ENCODE measurements around the gene GIT1.
A peak's percentile ranks its signal among the peaks of the same experiment; 100 is the strongest.

The GIT1 gene

DNA sequence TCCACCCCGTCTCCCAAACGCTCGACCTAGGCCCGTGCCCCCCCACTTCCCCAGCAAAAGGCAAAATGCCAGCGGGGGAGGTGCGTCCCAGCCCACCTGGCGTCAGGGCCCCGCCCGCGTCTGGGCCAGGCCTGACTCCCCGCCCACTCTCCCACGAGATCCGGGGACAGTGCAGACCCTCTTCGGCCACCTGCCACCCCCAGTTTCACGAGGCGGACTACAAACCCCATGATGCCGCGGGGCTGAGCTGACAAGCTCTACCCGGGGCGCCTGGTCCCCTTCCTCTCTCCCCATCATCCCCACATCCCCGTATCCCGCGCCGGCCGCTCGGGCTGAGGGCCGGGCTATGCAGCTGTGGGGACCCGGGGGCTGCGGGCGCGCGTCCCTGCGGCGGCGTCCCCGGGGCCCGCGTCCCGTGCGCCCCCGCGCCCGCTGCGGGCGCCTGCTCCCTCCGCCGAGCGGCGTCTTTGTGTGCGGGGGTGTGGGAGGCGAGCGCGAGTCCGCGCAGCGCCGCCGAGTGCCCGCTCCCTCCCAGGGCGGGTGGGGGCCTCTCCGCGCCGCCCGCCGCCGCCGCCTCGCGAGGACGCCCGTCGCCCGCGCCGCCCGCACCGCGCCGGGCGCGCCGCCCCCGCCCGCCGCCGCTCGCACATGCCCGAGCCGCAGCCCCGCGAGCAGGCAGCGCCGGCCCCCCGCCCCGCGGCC, 3.6 kb upstream of the GIT1 start, which contains the start of gene ANKRD13B:
TSS of gene ANKRD13B (plus strand) at position 283 of the 702 bp plus-strand sequence. CDS start 490 bp downstream, outside the sequence.
- peak; percentile 38 for DNase-seq

DNA sequence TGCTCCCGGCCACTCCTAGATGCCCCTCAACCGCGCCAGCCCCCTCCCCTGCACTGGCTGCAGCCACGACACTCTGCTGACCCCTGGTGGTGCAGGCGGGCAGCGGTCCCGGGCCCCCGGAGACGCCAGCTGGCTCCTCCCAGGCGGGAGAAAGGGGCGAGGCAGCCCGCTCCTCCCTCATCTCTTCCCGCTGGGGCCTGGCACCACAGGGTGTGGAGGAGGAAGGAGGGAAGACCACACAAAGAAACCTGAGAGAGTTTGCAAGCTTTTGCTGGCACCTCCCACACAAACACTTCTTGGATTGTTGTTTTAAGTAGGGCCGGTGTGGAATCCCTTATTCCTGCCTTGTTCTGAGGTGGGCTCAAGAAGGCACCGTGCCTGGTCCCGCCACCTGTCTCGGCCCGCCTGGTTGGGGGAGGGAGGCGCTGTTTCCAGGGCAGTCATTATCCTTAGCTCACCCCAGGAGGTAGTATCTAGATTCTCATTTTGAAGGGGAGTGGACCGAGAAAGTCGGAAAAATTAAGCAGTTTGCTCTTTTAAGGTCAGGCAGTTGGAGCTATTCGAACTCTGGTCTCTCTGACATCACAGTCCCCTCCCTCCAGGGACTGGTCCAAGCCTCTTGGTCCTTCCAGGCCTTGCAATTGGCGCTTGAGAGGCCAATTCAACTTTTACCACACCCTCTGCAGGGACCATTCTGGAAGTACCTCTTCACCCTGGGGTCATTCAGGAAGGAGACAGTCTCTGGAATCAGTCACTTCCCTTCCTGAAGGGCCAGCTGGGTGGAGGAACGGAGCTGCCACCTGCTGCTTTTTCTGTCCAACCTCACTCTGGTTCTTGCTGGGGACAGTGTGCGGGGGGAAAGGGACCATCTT, 2.5 kb upstream of the GIT1 start:
- peak; percentile 70 for DNase-seq

DNA sequence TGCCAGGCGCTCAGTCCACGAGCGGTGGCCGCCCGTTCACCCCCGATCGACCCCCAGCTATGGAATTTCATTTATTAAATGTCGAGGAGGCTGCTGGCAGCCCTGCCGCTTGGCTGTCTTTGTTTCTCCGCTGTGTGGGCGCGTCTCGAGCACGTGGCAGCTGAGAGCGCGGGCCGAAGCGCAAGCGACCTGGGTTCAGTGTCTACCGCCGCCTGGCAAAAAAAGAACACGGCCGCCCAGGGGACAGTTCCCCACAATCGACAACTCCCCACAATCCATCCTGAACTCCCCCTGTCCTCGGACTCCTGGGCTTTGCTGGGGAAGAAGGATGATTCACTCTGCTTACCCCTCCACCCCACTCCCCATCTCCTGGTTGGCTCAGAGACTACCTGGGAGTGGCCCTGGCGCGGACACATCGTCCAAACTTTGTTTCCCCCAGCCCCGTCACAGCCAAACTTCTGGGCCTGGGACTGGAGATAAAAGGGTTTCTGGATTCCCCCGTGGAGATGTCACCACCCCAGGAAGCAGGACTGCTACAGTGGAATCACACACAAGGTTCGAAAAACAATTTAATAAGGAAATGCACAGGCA, 1.8 kb upstream of the GIT1 start:
- DNase-seq: no peak

- DNase-seq: no peak
Observed at GRCh38 chr17:29590411-29591145, 1.1 kb upstream of the GIT1 start.

DNA sequence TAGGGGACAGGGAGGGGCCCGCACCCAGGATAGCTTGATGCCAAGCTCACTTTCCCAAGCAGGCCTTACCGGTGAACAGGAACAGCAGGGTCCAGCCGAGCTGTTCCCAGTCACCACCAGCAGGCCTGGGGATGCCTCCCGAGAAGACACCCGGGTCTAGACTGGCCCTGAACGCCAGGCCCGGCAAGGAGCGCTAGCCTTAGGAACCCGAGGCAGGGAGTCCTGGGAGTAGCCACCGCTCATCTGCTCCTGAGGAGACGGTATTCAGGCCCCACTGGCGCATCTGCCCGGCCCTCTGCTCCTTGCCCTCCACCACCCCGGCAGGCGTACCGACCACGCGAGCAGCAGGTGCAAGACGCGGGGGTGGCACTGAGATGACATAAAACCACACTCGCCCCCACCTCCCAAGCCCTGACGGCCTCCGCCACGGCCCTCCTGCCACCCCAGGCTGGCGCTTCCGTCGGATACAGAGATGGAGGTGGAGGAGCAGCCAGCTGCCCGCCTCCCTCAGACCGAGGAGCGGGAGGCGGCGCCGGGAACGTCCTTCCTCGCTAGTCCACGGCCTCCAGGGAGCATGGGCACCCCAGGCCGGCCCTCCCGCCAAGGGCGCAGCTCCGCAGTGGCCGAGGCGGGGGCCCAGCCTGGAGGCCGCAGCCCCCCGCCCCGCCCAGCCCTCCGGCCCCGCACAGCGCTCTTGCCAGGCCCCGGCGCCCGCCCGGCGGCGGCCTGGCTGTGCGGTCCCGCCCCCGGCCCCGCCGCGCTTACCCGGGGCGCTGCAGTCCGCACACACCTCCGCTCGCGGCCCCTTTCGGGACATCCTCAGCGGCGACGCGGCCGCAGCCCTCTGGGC, 661 bp downstream of the GIT1 start:
- peak; percentile 56 for DNase-seq

DNA sequence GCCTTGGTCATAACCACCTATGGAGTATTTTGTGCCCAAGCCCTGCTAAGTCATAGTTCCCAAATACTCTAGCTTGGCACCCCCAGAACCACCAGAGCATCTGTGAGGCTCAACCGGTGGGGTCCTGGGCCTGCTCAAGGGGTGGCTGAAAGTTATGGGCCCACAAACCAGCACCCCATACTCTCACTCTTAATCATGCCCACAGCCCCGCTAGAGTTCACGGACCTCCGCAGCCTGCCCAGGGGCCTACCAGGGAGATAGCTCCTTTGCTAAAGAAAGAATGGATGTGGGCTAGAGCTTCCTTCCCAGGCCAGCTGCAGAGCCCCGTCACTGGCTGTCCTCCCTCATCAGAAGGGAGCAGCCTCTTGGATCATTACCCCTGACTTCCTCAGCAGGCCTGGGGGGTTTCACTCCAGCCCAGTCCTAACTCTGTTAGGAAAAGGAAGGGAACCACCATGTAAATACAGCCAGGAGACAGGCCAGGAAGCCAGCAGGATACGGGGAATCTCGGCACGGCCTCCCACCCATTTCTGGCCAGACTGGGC, 1.4 kb downstream of the GIT1 start:
- no peak for DNase-seq

DNA sequence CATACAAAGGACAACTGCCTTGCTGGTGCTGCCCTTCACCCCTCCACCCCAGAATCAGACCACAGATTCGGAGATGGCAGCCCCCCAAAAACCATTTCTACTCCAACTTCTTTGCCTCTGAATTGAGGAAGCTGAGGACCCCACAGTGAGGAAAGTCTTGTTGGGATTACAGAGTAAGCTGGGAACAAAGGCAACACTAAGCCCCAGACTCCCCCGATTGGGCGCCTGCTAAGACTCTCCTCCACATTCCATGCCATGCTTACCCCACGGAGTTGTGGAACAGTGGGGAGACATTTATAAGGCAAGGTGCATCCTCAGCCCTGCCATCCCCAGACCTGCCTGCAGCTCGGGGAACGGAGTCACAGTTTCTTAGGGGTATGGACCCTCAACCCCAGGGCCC, 1.9 kb downstream of the GIT1 start:
- no peak for DNase-seq

DNA sequence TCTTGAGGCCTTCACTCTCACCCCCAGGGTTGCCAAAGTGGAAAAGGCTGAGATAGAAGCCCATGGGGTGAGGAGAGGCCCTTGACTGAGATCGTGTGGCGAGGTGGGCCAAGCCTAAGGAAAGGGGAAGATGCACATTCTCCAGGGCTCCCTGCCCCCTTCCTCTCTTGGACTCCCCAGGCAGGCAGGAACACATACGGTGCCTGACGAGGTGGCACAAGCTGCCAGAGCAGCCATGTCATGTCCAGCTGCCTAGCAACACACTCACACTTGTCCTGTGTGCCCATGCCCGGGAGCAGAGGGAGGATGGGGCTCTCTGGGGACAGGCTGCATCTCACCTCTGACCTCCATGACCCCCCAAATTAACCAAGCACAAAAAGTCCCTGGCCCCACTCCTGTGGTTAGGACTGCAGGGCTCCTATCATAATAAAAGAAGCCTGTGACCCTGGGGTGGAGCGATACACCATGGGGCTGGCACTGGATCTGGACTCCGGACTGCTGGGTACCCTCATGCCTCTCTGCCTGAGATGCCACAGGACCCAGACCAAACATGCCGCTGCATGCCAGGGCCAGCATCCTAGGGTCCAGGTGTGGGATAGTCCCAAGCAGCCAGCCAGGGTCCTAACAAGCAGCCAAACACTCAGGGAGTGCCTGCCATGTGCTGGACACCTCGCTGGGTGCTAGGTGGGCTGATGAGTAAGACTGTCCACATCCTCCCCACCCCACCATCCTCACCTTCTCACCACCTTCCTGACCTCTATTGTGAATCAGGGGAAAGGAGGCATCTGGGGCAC, 2.6 kb downstream of the GIT1 start:
- peak; percentile 26 for DNase-seq

- DNase-seq: no peak
Observed at GRCh38 chr17:29585080-29585751, 4.2 kb downstream of the GIT1 start.

DNA sequence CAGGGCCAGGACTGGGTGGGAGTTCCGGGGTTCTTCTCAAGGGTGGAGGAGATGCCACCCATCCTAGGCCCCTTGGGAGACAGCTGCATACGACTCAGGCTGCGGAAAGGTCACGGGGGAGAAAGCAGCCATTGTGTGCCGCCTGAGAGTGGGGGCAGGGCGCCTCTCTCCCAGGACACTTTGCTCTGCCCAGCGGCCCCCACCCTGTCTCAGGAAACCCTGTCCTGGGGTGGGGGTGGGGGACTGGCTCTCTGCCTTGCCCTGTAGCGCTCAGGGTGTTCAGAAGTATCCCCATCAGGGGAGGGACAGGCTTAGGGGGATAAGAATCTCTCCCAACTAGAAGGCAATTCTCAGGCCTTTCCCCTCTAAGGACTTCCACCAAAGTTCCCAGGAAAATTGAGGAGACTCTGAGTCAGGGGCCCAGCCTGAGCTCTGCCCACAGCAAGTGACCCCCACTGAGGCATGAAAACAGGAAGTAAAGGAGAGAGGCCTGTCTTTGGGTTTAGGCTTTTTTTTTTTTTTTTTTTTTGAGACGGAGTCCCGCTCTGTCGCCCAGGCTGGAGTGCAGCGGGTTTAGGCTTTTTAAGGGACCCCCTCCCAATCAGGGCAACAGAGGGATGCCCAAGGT, 4.9 kb downstream of the GIT1 start:
- DNase-seq: no peak

- no peak for DNase-seq
Observed at GRCh38 chr17:29583324-29584248, 5.9 kb downstream of the GIT1 start.

- no peak for DNase-seq
Observed at GRCh38 chr17:29582772-29583171, 6.7 kb downstream of the GIT1 start.

DNA sequence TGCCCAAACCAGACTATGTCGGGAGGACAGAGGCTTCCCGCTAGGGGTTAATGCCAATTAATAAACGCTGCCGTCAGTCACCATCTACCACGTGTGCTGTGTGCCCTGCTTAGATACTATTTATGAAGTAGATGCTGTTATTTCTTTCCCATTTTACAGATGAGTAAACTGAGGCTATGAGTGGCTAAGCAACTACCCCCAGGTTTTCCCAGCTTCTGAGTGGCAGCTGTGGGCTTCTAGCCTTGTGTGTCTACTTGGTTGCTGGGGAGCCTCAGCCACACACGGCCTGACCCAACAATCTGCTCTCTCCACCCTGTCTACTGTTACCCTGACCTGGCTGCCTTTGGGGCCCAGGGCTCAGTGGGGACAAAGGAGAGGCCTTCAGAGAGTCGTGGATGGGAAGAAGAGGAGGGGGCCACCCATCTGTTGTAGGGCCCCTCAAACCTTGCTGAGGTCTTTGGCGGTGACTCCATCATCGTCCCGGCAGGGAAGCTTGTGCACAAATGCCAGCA, 7.1 kb downstream of the GIT1 start:
- no peak for DNase-seq

DNA sequence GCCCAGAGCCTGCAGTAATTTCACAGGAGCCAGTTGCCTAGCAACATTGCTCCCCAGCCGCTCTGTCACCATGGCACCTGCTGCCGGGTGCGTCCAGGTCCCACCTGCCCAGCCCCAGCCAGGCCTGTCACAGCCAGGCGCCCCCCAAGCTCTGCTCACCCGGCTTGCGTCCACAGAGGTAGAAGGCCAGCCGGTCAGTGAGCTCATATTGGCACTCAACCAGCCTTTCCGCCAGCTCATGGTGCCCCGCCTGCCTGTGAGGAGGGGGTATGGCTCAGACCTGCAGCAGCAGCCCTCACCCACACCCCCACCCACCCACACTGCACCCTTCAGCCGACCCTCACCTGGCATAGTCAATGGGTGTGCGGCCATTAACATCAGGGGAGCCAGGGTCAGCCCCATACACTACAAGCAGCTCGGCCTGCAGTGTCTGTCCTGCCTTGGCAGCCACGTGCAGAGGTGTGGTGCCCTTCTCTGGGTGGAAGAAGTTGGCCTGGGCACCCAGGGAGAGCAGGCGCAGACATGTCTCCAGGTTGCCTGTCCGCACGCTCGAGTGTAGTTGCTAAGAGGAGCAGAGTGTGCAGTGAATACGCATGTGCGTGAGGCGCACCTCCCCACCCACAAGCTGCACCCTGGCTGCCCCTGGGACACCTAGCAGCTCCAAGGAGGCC, 7.7 kb downstream of the GIT1 start:
- no peak for DNase-seq

DNA sequence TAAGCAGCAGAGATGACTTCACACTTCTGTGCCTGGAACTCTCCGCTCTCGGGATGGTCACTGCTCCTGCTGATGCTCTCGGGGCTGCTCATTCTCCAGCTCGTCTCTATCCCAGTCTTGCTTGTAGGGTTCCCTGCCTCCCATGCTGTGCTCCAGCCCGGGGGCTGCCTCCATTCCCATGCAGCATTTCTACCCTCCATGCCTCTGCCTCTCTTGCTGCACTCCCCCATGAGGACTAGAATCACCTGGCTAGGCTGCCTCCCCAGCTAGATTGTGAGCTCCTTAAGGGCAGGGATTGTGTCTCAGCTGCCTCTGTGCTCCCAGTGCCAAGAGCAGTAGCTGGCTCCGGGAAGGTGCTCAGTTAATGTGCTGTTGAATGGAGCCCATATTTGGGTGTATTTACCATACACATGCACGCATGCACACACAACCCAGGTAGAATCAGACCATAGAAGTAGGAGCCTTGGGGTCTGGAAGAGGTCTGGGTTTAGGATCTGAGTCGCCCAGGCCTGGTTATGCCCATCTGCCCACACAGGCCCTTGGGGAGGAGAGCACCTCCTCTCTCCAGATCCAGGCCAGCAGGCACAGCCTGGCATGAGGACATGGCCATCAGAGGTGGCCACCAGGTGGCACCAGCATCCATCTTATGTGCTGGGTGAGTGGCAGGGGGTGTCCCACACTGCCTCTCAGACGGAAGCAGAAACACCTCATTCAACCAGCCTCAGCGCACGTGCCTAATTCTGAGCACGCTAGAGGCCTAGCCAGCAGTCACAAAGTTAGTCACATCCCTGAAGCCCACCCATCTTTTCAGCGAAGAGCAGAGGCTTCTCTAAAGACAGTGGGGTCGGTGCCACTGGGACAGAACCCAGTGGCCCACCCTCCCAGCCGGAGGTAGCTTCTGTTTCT, 9.3 kb downstream of the GIT1 start:
- DNase-seq: peak; percentile 59

DNA sequence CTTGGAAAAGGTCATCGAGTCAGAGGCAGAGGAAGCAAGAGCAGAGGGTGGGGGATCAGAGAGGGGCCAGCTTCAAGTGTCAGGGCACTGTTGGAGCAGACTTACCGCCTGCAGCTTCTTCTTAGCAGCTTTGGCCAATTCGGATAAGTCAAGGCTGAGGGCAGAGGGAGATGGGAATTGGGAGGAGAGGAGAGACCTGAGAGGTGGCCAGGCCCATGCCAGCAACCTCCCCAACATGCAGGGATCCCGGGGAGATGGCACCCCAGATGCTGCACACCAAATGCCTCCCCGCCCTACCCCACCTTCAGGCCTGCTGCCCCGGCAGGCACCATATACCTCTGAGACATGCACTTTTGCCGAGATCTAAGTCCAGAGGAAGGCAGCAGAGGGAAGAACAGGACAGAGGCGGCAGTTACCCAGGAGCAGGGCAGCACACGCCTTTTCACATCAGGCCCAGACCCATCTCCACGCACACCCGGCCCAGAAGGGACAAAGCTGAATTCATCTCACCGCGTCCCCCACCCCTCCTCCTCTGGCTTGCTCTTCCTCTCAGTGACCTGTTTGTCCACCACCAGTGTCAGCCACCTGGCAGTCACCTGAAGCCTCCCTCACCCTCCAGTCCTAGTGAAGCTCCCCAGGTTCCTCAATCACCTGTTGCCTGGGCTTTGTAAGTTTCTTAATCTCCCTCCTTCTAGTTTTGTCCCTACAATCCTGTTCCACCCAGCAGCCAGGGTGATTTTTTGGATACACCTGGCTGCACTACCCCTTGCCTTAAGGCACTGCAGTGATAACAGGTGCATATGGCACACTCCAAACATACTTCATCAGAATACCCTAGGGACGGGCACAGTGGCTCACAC, 10.6 kb downstream of the GIT1 start:
- DNase-seq: no peak

All from NK-92 treated with Interleukin-12 subunit alpha and Interleukin-12 subunit beta, amount 100 ng/mL, for 24 hours (cell line).